HL-60/S4 treated with phorbol 12-myristate 13-acetate at 8.2 ng/mL for 4 days and 3 days (cell line): ENCODE measurements around the gene OR2L2.
"Not testable (repeated sequence)": the region's sequence is repeated elsewhere in the genome, so short reads cannot be mapped to it uniquely, and the experiment has no call there.

Source experiments
- in situ Hi-C: fragments of 300-500 bp; cut with MboI; formaldehyde crosslinking; loops from 2 replicates; pipeline ENCODE4 v1.15.0; 2022; ENCODE audit warnings: low sequenced_read_pairs

The OR2L2 gene

GRCh38 chr1:248029770-248030169 is at the start of gene OR2L2:
Gene OR2L2 (plus strand): TSS chr1:248030070. CDS start chr1:248038268, 8,198 bp downstream.
- in situ Hi-C loops: no loop called here

GRCh38 chr1:247992986-247993385 is 36.9 kb upstream of the OR2L2 start:
- in situ Hi-C loops: no loop called here

- in situ Hi-C loops: no loop called here
Measured at GRCh38 chr1:247998811-247999210, 31.1 kb upstream of the OR2L2 start.

GRCh38 chr1:248000169-248000568 is 29.7 kb upstream of the OR2L2 start:
- in situ Hi-C loops: no loop called here

GRCh38 chr1:248007778-248008177 is 22.1 kb upstream of the OR2L2 start:
- in situ Hi-C loops: no loop called here

GRCh38 chr1:248009681-248010080 is 20.2 kb upstream of the OR2L2 start:
- in situ Hi-C loops: no loop called here

- in situ Hi-C loops: no loop called here
Measured at GRCh38 chr1:248013229-248013710, 16.6 kb upstream of the OR2L2 start, which contains the start of gene OR2L5. Gene OR2L5 (plus strand): TSS chr1:248013660. CDS start chr1:248021948, 8,288 bp downstream.

- in situ Hi-C loops: no loop called here
Measured at GRCh38 chr1:248015803-248016202, 14.1 kb upstream of the OR2L2 start.

- in situ Hi-C loops: no loop called here
Measured at GRCh38 chr1:248045209-248045608, 15.3 kb downstream of the OR2L2 start.

- in situ Hi-C loops: no loop called here
Measured at GRCh38 chr1:248046536-248046935, 16.7 kb downstream of the OR2L2 start, which contains the start of gene OR2L3. Gene OR2L3 (plus strand): TSS chr1:248046836. CDS start chr1:248060682, 13,846 bp downstream.

- in situ Hi-C loops: no loop called here
Measured at GRCh38 chr1:248047008-248047407, 17.1 kb downstream of the OR2L2 start.

GRCh38 chr1:248054671-248055070 is 24.8 kb downstream of the OR2L2 start:
- in situ Hi-C loops: no loop called here

- in situ Hi-C loops: no loop called here
Measured at GRCh38 chr1:248055261-248055660, 25.4 kb downstream of the OR2L2 start.

GRCh38 chr1:248065071-248065470 is 35.2 kb downstream of the OR2L2 start:
- in situ Hi-C loops: no loop called here

- in situ Hi-C loops: no loop called here
Measured at GRCh38 chr1:248065604-248066003, 35.7 kb downstream of the OR2L2 start.

GRCh38 chr1:248083864-248084263 is 54.0 kb downstream of the OR2L2 start:
- in situ Hi-C loops: not testable (repeated sequence)
